Fibroblast of gingiva (primary cell): ENCODE measurements around the gene TIMMDC1.
"Not testable (repeated sequence)": the region's sequence is repeated elsewhere in the genome, so short reads cannot be mapped to it uniquely, and the experiment has no call there.

Experiments
- DNase-seq: peaks from one replicate; pipeline ENCODE4 v3.0.0-alpha.2; 2011; ENCODE audit warnings: low read depth

Gene TIMMDC1

DNA sequence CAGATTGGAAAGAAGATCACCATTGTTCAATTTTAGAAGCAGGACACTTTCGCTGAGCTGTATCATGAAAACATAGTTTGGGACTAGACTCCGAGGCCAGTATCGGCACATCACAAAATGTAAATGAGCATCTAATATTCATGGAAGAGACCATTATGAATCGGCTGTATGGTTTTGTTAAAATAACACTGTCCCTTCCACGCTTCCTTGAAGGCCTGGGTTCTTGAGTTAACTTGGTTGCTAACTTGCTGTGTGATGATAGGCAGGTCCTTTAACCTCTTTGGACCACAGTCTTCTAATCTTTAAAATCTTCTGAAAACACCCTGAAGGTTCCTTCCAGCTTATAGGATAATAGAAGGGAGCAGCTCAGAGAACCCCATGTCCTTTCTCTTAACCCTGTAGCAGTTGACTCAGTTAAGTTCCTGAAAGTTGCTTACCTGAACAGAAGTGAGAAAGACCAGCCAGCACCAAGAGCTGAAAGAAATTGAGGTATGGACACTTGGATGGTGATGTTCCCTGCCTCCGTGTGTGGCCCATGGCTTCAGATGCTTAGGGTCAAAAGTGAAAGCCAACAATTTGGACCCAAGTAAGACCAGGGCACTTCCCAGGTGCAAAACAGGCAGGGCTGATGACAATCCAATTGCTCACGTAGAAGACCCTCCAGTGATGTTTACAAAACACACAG is 59.0 kb downstream of the TIMMDC1 start:
- DNase-seq = no peak

DNA sequence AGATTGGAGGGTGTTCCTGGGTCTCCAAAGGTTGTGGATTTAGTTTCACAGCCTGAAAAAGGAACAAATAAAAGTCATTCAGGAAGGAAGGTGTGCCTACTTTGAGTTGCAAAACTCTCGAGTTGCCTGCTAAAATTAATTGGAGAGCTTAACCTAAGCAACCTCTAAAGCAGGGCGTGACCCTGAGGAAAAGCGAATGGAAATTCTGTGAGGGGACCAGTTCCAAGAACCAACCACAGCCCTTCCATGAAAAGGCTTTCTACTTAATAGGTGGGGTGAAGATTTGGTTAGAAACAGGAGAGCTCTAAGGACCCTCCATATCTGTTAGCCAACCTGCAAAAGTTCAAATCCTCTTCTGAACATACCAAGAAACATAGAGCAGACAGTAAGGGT is 59.5 kb downstream of the TIMMDC1 start:
- DNase-seq = no peak

DNA sequence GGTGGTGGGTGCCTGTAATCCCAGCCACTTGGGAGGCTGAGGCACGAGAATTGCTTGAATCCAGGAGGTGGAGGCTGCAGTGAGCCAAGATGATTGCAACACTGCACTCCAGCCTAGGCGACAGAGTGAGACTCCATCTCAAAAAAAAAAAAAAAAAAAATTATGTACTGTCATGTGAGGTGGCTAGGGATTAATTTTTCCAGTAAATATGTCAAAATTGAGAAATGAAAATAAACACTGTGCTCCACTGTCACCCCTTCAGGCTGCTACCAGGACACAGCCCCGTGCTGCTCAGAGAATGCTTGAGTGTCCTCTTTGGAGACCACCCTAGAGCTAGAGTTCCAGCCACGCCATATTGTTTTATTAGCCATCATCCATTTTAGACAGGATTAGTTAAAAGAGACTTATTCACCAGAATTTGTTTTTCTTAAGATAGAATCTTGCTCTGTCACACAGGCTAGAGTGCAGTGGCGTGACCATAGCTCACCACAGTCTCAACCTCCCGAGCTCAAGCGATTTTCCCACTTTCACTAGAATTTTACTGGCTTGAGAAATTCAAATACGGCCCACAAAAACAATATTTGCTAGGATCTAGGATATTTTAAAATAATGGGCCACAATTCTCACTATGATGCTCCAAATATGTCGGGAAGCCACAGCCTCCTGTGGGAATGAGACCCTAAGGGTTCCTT is 60.4 kb downstream of the TIMMDC1 start:
- no peak for DNase-seq

DNA sequence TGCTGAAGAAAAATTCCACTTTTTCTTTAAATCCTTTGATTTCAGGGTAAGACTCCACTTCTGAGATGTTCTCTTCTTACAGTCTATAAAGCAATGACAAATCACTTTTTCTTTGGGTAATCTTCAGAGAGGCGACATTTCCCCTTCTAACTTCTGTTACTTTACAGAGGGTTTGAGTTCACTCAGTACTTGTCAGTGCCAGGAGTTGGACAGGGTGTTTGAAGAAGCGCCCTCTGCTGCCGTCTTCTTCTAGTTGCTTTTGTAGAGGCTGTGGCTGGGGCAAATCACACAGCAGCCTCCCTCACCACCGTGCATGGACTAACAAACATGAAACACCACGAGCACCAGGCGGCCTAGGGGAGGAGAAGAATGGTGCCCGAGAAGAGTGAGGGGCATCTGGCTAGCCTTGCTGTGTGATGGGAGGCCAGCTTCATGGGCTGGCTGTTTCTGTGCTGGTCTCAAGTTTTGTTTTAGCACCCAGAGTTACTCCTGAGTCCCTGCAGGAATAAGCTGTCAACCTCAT is 61.2 kb downstream of the TIMMDC1 start, which contains the start of gene CD80:
Gene CD80, minus strand, starts transcription at position 174 of the 523 bp plus-strand sequence. CDS start 1,886 bp downstream, outside the sequence.
- DNase-seq = peak; percentile 47

DNA sequence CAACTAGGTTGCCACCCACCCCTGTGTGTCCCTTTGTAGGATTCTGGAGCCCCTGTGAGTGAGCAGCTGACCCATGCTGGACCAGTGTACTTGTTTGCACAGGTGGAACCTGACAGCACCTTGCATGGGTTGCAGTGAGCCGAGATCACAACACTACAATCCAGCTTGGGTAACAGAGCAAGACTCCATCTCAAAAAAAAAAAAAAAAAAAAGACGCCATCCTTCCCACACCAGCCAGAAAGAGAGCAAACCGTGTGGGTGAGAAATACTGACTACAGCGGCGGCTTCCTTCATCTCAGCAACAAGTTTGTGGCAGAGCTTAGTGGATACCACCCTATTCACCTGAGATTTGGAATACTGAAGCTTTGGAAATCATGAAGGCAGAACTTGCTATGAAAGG is 61.8 kb downstream of the TIMMDC1 start:
- no peak for DNase-seq

DNA sequence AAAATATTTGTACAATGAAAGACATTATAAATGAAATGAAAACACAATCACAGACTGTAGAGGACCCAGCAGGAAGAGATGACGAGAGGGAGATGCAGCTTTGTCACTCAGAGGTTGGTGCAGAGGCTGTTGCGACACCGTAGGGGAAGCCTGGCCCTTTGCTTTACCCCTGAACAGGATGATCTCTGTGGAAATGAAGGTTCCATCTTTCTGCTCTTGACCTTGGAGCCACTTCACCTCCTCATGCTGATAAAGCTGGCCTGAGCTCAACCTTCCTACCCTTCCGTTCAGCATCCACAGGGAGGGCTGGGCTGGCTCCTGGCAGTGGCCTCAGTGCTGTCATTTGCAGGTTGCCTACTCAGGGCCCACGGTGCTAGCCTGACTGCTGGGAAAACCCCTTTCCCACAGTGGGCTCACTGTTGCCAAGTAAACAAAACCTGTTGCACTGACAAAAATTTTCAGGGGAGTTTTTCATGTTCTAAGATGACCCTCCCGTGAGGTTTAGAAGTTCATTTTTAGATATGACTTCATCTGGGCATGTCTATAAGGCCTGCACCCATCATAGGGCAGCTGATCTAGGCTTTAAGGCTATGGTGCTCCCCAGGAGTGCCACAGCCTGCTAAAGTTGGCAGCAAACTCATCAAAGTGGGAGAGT is 64.1 kb downstream of the TIMMDC1 start:
- no peak for DNase-seq

DNA sequence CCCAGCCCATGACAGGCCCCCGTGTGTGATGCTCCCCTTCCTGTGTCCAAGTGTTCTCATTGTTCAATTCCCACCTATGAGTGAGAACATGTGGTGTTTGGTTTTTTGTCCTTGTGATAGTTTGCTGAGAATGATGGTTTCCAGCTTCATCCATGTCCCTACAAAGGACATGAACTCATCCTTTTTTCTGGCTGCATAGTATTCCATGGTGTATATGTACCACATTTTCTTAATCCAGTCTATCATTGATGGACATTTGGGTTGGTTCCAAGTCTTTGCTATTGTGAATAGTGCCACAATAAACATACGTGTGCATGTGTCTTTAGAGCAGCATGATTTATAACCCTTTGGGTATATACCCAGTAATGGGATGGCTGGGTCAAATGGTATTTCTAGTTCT is 65.0 kb downstream of the TIMMDC1 start:
- DNase-seq = not testable (repeated sequence)

DNA sequence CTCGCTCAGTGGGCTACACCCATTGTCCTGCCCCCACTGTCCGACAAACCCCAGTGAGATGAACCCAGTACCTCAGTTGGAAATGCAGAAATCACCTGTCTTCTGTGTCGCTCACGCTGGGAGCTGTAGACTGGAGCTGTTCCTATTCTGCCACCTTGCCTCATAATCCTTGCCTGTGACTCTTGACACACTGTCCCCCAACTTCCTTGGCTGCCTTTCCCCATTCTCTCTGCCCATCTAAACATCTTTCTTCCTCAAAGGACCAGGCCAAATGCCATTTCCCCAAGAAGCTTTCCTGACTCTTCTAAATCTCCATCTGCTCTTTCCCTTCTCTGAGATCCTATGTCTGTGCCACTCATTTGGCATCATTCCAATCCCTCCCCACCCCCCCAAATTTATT is 70.8 kb downstream of the TIMMDC1 start:
- no peak for DNase-seq

DNA sequence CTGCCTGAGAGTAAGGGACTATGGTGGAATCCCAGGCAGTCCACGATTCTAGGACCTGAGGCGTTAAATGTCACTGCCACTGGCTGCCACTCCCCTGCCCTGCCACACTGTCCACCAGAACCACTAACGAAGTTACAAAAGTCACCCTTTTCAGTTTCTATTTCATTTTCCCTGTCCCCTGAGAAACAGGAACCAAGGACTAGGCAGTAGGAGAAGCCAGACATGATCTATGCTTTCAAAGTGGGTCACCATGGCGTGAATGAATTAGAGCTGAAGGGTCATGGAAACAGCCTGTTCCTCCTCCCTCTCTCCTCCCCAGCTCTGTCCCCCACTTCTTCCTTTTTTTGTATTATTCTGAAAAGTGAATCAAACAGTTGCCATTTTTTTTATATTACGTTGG is 71.9 kb downstream of the TIMMDC1 start:
- DNase-seq = no peak

DNA sequence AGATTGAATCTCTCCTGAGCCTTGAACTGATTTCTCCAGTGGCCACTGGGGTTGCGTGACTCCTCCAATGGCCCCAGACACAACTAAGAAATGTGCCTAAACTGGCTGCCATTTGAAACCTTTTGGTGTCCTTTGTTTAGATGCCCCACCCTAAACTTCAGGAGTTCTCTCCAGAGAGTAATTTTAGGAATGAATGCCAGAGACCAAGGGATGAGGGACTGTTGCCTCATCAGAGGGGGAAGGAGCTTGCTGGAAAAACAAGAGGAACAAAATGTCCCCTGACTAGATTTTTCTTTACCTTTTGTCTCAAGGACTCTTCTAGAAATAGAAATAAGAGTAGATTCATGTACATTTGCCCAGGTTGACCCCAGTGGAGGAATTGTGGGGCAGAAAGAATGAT is 72.9 kb downstream of the TIMMDC1 start:
- no peak for DNase-seq

DNA sequence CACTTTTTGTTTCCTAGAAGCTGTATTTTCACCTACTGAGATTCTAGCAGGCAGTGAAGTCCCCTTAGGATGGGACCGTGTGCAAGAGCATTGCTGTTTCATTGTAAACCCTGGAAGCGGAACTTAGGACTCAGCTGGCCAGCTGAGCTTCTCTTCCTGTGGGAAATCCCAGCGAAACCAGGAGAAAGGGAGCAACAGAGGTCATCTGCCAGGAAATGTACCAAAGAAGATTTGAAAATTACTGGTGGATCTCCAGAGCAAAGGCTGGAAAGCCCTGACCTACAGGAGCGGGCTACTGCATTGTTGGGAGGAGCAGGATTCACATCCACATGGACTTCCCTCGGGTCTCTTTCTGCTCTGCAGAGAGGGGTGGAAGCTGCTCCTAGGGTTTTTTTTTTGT is 73.3 kb downstream of the TIMMDC1 start:
- no peak for DNase-seq
